Activated CD8-positive, alpha-beta memory T cell treated with anti-CD3 and anti-CD28 coated beads for 1 hour (primary cell): ENCODE results near the gene TAF11L14.
"Not testable (repeated sequence)": the region's sequence is repeated elsewhere in the genome, so short reads cannot be mapped to it uniquely, and the experiment has no call there.

Experiments used
- DNase-seq, 2 donors: peaks; one replicate each; pipeline ENCODE4 v3.0.0-alpha.2; 2020; ENCODE audit warnings: low read depth in 1 of 2; ENCODE audit errors: extremely low read depth in 1 of 2

Gene TAF11L14

DNA sequence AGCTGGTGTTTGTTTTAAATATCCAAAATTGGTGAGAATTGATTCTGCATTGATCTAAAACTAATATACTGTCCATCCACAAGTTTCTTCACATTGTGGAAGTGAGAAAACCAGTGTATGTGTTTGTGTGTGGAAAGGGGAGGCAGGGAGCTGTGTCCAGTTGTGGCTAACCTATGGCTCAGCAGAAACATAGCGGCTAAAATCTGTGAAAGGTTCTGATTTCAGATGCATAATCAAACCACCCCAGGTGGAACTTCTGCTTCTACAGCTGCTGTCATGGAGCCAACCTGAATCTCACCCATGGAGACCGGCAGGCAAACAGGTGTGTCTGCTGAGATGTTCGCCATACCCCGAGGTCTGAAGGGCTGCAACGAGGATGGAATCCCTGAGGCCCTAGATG is at the start of gene TAF11L14:
Gene TAF11L14 (plus strand): TSS at position 301 of the 400 bp plus-strand sequence.
- DNase-seq = no peak

DNA sequence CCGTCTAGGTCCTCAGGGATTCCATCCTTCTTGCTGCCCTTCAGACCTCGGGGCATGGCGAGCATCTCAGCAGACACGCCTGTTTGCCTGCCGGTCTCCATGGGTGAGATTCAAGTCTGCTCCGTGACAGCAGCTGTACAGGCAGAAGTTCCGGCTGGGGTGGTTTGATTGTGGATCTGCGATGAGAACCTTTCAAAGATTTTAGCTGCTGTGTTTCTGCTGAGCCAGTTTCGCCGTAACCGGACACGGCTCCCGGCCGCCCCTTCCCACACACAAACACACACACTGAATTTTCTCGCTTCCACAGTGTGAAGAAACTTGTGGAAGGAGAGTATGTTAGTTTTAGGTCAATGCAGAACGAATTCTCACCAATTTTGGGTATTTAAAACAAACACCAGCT is 48.6 kb upstream of the TAF11L14 start, which contains the start of gene TAF11L7:
Gene TAF11L7 (minus strand): TSS at position 101 of the 400 bp plus-strand sequence.
- DNase-seq = not testable (repeated sequence)

DNA sequence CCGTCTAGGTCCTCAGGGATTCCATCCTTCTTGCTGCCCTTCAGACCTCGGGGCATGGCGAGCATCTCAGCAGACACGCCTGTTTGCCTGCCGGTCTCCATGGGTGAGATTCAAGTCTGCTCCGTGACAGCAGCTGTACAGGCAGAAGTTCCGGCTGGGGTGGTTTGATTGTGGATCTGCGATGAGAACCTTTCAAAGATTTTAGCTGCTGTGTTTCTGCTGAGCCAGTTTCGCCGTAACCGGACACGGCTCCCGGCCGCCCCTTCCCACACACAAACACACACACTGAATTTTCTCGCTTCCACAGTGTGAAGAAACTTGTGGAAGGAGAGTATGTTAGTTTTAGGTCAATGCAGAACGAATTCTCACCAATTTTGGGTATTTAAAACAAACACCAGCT is 43.4 kb upstream of the TAF11L14 start, which contains the start of gene TAF11L8:
Gene TAF11L8 (minus strand): TSS at position 101 of the 400 bp plus-strand sequence.
- DNase-seq = not testable (repeated sequence)

DNA sequence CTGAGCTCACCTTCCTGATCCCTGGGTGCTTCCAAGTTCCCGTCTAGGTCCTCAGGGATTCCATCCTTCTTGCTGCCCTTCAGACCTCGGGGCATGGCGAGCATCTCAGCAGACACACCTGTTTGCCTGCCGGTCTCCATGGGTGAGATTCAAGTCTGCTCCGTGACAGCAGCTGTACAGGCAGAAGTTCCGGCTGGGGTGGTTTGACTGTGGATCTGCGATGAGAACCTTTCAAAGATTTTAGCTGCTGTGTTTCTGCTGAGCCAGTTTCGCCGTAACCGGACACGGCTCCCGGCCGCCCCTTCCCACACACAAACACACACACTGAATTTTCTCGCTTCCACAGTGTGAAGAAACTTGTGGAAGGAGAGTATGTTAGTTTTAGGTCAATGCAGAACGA is 40.0 kb upstream of the TAF11L14 start, which contains the start of gene TAF11L9:
Gene TAF11L9 (minus strand): TSS at position 140 of the 400 bp plus-strand sequence.
- not testable (repeated sequence) for DNase-seq

DNA sequence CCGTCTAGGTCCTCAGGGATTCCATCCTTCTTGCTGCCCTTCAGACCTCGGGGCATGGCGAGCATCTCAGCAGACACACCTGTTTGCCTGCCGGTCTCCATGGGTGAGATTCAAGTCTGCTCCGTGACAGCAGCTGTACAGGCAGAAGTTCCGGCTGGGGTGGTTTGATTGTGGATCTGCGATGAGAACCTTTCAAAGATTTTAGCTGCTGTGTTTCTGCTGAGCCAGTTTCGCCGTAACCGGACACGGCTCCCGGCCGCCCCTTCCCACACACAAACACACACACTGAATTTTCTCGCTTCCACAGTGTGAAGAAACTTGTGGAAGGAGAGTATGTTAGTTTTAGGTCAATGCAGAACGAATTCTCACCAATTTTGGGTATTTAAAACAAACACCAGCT is 36.5 kb upstream of the TAF11L14 start, which contains the start of gene TAF11L10:
Gene TAF11L10 (minus strand): TSS at position 101 of the 400 bp plus-strand sequence.
- not testable (repeated sequence) for DNase-seq

DNA sequence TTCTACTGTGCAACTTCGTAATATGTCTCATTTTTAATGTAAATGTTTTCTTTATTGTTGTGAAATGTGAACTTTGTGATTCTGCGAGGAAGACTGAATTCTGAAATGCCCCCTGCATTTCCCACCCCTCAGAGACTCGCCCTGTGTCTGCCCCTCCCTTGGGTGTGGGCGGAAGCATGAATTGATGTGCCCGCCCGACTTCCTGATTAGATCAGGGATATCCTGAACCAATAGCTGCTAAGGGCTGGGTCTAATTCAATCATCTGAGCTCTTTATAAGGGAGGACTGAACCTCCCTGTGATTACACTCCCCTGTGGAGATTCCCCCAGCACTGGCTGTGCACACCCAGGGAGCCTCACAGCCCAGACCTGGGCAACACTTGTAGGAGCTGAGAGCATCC is 30.4 kb upstream of the TAF11L14 start, which contains the start of gene TAF11L11:
Gene TAF11L11 (plus strand): TSS at position 304 of the 400 bp plus-strand sequence.
- not testable (repeated sequence) for DNase-seq

DNA sequence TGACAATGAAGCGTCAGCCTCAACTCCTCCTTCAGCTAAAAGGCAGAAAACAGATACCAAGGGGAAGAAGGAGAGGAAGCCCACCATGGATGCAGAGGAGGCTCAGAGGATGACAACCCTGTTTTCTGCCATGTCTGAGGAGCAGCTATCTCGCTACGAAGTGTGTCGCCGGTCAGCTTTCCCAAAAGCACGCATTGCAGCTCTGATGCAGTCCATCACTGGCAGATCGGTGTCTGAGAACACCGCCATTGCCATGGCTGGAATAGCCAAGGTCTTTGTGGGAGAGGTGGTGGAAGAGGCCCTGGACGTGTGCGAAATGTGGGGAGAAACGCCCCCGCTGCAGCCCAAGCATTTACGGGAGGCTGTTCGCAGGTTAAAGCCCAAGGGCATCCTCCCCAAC is 29.3 kb upstream of the TAF11L14 start:
- DNase-seq = no peak

DNA sequence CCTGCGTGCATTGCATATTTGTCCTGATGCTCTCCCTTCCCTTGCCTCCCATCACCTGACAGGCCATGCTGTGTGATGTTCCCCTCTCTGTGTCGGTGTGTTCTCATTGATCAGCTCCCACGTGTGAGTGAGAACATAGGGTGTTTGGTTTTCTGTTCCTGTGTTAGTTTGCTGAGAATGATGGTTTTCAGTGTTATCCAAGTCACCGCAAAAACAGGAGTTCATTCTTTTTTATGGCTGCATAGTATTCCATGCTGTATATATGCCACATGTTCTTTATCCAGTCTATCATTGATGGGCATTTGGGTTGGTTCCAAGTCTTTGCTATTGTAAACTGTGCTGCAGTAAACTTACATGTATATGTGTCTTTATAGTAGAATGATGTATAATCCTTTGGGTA is 26.8 kb upstream of the TAF11L14 start:
- not testable (repeated sequence) for DNase-seq

DNA sequence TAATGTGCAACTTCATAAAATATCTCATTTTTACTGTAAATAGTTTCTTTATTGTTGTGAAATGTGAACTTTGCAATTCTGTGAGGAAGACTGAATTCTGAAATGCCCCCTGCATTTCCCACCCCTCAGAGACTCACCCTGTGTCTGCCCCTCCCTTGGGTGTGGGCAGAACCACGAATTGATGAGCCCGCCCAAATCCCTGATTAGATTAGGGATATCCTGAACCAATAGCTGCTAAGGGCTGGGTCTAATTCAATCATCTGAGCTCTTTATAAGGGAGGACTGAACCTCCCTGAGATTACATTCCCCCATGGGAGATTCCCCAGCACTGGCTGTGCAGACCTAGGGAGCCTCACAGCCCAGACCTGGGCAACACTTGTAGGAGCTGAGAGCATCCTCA is 24.2 kb upstream of the TAF11L14 start, which contains the start of gene TAF11L12:
Gene TAF11L12 (plus strand): TSS at position 301 of the 400 bp plus-strand sequence.
- not testable (repeated sequence) for DNase-seq

DNA sequence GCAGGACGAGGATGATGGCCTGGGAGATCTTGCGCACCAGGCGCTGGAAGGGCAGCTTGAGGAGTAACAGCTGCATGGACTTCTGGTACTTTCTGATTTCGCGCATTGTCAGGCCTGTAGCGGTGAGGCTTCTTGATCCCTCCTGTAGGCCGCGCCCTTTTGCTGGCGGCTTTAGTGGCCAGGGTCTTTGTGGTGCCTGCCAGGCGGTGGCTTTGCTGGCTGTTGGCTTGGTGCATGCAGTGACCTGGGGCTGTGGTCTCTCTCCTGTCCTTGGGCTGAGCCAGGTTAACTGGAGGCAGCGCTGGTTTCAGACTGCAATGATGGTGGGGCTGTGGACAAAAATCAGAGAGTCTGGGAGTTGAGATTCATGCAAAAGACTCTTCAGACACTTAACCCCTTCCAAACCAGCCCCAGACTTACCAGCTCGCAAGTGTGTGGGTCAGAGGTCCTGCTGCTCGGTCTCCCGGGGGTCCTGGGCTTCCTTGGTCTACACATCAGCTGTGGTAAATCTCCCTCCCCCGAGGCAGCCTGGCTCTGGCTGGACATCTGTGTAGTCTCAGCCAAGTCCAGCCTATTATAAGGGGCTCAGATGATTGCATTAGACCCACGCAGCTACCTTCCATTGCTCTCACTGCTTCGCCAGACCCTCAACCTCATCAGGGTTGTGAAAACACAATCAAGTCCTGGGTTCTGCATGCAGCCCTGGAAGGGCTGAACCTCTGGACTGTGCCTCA is 19.2 kb upstream of the TAF11L14 start:
- DNase-seq = no peak

DNA sequence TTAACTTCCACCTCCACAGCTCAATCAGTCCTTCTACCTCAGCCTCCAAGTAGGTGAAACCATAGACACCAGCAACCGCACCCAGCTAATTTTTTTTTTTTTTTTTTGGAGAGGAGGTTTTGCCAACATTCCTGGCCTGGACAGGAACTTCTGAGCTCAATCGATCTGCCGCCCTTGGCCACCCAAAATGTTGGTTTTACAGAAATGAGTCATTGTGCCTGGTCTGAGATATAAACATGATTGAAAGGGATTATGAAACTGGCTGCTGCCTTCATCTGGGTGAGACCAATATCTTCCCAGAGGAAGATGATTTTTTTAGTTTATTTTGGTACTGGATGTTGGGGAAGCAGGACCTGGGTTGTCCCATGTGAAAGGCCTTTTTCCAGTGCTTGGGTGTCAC is 14.9 kb upstream of the TAF11L14 start:
- no peak for DNase-seq

DNA sequence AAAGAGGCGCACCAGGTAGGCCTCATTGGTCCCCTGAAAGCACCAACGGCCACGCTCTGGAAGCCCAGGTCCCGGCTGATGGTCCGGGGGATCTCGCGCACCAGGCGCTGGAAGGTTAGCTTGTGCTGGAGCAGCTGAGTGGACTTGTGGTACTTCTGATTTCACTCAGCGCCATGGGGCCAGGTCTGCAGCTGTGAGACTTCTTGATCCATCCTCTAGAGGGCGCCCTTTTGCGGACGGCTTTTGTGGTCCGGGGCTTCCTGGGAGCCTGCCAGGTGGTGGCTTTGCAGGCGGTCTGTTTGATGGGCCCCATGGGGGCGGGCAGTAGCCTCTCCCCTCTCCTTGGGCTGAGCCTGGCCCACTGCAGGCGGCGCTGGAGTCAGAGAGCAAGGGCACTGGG is 13.6 kb upstream of the TAF11L14 start:
- no peak for DNase-seq

DNA sequence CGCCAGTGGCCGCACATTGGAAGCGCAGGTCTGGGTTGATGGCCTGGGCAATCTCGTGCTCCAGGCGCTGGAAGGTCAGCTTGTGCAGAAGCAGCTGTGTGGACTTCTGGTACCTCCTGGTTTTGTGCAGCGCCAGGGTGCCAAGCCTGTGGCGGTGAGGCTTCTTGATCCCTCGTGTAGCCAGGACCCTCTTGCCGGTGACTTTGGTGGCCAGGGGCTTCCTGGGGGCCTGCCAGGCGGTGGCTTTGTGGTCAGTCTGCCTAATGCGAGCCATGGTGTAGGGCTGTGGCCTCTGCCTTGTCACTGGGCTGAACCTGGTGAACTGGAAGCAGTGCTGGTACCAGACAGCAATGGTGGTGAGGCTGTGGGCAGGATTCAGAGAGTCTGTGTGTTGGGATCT is 8.6 kb upstream of the TAF11L14 start:
- DNase-seq = no peak

DNA sequence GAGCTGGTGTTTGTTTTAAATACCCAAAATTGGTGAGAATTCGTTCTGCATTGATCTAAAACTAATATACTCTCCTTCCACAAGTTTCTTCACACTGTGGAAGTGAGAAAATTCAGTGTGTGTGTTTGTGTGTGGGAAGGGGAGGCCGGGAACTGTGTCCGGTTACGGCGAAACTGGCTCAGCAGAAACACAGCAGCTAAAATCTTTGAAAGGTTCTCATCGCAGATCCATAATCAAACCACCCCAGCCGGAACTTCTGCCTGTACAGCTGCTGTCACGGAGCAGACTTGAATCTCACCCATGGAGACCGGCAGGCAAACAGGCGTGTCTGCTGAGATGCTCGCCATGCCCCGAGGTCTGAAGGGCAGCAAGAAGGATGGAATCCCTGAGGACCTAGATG is 2.5 kb upstream of the TAF11L14 start, which contains the start of gene TAF11L13:
Gene TAF11L13 (plus strand): TSS at position 301 of the 400 bp plus-strand sequence.
- not testable (repeated sequence) for DNase-seq

DNA sequence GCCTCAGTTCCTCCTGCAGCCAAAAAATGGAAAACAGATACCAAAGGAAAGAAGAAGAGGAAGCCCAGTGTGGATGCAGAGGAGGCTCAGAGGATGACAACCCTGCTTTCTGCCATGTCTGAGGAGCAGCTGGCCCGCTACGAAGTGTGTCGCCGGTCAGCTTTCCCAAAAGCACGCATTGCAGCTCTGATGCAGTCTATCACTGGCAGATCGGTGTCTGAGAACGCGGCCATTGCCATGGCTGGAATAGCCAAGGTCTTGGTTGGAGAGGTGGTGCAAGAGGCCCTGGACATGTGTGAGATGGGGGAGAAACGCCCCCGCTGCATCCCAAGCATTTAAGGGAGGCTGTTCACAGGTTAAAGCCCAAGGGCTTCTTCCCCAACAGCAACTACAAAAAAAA is 15.0 kb downstream of the TAF11L14 start:
- not testable (repeated sequence) for DNase-seq

DNA sequence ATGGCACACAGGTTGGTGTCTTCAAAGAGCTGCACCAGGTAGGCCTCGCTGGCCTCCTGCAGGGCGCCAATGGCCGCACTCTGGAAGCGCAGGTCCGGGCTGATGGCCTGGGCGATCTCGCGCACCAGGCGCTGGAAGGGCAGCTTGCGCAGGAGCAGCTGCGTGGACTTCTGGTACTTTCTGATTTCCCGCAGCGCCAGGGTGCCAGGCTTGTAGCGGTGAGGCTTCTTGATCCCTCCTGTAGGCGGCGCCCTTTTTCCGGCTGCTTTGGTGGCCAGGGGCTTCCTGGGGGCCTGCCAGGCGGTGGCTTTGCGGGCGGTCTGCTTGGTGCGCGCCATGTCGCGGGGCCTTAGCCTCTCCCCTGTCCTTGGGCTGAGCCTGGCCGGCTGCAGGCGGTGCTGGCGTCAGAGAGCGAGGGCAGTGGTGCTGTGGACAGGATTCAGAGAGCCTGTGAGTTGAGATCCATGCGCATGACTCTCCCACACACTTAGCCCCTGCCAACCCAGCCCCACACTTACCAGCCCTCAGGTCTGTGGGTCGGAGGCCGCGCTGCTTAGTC is 21.0 kb downstream of the TAF11L14 start:
- DNase-seq = not testable (repeated sequence)

DNA sequence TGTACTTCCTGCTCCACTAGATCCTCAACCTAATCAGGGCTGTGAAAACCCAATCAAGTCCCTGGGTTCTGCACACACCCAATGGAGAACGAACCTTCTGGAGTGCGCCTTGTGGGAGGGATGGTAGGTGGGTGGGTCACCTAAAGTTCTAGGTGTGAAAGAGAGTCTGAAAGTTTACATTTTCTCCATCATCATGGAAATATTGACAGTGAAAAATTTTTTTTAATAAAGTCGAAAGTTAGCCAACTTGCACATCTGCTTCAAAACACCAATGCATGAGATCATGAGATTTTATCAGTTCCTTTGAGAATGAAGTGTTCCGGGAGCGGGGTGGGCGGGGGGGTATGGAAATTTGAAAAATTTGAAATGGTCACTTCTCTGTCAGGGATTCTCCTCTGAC is 21.7 kb downstream of the TAF11L14 start:
- no peak for DNase-seq

DNA sequence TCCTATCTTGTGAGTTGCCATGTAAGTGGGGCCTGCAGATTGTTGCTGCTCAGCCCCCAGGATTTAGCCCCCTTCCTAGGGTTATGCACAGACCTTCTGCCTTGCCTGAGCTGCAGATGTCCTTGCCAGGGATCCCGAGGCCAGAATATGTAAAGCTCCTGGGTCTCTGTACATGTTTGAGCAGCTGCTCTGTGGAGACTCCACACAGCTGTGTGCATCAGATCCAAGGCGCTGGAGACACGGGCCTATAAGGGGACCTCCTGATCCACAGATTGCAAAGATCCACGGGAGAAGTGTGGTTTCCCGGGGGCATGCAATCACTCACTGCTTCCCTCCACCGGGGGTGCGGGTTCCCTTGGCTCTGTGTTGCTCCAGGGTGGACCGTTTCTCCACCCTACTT is 28.9 kb downstream of the TAF11L14 start:
- no peak for DNase-seq

DNA sequence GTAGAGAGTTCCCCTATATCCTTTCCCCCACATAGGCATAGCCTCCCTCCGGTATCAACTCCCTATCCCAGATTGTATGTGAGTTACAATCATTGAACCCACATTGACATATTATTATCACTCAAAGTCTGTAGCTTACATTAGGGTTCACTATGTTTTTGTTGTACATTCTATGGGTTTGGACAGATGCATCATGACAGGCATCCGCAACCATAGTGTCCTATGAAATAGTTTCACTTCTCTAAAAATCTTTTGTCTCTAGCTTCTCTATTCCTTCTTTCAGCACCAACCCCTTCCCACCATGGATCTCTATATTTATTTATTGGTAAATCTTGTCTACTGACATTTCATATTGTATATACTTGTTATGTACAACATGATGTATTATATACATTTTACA is 31.6 kb downstream of the TAF11L14 start:
- no peak for DNase-seq

DNA sequence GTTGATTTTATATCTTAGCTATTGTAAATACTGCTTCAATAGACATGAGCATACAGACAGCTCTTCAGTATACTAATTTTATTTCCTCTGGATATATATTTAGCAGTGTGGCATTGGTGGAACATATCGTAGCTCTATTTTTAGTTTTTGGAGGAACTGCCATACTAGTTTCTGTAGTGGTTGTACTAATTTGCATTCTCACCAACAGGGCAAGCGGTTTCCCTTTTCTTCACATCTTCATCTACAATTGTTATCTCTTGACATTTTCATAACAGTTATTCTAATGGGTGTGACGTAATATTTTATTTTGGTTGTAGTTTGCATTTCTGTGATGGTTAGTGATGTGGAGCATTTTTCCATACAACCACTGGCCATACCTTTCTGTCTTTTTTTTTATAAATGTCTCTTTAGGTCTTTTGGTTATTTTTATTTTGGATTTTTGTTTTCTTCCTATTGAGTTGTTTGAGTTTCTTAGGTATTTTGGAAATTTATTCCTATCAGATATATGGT is 32.5 kb downstream of the TAF11L14 start:
- no peak for DNase-seq

DNA sequence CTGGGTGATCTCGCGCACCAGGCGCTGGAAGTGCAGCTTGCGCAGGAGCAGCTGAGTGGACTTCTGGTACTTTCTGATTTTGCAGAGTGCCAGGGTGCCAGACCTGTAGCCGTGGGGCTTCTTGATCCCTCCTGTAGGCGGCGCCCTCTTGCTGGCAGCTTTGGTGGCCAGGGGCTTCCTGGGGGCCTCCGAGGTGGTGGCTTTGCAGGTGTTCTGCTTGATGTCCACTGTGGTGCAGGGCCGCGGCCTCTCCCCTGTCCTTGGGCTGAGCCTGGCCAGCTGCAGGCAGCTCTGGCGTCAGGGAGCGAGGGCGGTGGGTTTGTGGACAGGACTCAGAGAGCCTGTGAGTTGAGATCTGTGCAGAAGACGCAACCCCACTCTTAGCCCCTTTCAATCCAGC is 36.1 kb downstream of the TAF11L14 start:
- DNase-seq = no peak
